Measurements from ENCODE around the gene RNF183.
"Not testable (repeated sequence)": the region's sequence is repeated elsewhere in the genome, so short reads cannot be mapped to it uniquely, and the experiment has no call there.

The RNF183 gene

GRCh38 chr9:113255438-113255837 lies 47.7 kb downstream of the RNF183 start:
- no peaks in the 10 kb centered on the region; the same call in 1 of the 2 replicates for H4K20me1 ChIP-seq (ENCODE audit: insufficient read depth)
- H3K9ac ChIP-seq, result no peak overlapping the region
- H3K27ac ChIP-seq, result no peak overlapping the region
- H3K4me3 ChIP-seq (IDR thresholded peaks at IDR 0.05; ENCODE audit: insufficient read depth, low read depth, low read length), result no peak overlapping the region
- no peaks in the 10 kb centered on the region for H3K27me3 ChIP-seq (ENCODE audit: insufficient read depth, low read depth)
- no peak overlapping the region for H2AFZ ChIP-seq (ENCODE audit: low read depth)
- no peak for TF ChIP-seq CTCF (conservative IDR thresholded peaks at IDR 0.05; ENCODE audit: low read depth, low read length)
- no peaks in the 10 kb centered on the region for H3K79me2 ChIP-seq (ENCODE audit: insufficient read depth, low read depth)
- no peak overlapping the region for H3K4me2 ChIP-seq
- no peaks in the 10 kb centered on the region for H3K4me1 ChIP-seq (ENCODE audit: low read depth, poor library complexity, severe bottlenecking)
- no peaks in the 10 kb centered on the region for H3K36me3 ChIP-seq (ENCODE audit: insufficient read depth)

GRCh38 chr9:113254991-113255390 lies 48.2 kb downstream of the RNF183 start:
- Histone ChIP-seq H3K79me2 (ENCODE audit: insufficient read depth, low read depth) (no peaks in the 10 kb centered on the region), H3K27me3 (ENCODE audit: insufficient read depth, low read depth) (no peaks in the 10 kb centered on the region), H3K4me2 (no peak overlapping the region), H3K9ac (no peak overlapping the region), H3K4me3 (IDR thresholded peaks at IDR 0.05; ENCODE audit: insufficient read depth, low read depth, low read length) (no peak overlapping the region), H3K36me3 (ENCODE audit: insufficient read depth) (no peaks in the 10 kb centered on the region), H2AFZ (ENCODE audit: low read depth) (no peak overlapping the region), H3K27ac (no peak overlapping the region), H3K4me1 (ENCODE audit: low read depth, poor library complexity, severe bottlenecking) (no peaks in the 10 kb centered on the region), H4K20me1 (ENCODE audit: insufficient read depth) (no peaks in the 10 kb centered on the region; the same call in 1 of the 2 replicates)
- TF ChIP-seq CTCF (conservative IDR thresholded peaks at IDR 0.05; ENCODE audit: low read depth, low read length), result no peak

GRCh38 chr9:113250807-113251206 lies 52.4 kb downstream of the RNF183 start:
- Histone ChIP-seq H3K4me2 (no peak overlapping the region), H4K20me1 (ENCODE audit: insufficient read depth) (no peaks in the 10 kb centered on the region), H3K4me3 (IDR thresholded peaks at IDR 0.05; ENCODE audit: insufficient read depth, low read depth, low read length) (no peak overlapping the region), H2AFZ (ENCODE audit: low read depth) (no peak overlapping the region), H3K9ac (no peak overlapping the region), H3K79me2 (ENCODE audit: insufficient read depth, low read depth) (no peaks in the 10 kb centered on the region), H3K27me3 (ENCODE audit: insufficient read depth, low read depth) (no peaks in the 10 kb centered on the region), H3K4me1 (ENCODE audit: low read depth, poor library complexity, severe bottlenecking) (no peaks in the 10 kb centered on the region), H3K27ac (no peak overlapping the region), H3K36me3 (ENCODE audit: insufficient read depth) (no peaks in the 10 kb centered on the region)
- TF ChIP-seq CTCF (conservative IDR thresholded peaks at IDR 0.05; ENCODE audit: low read depth, low read length), result no peak

- not testable (repeated sequence) for H2AFZ ChIP-seq (ENCODE audit: low read depth); H3K4me2 ChIP-seq; H3K36me3 ChIP-seq (ENCODE audit: insufficient read depth); H3K27me3 ChIP-seq (ENCODE audit: insufficient read depth, low read depth); H3K27ac ChIP-seq; H3K4me3 ChIP-seq (IDR thresholded peaks at IDR 0.05; ENCODE audit: insufficient read depth, low read depth, low read length); H3K79me2 ChIP-seq (ENCODE audit: insufficient read depth, low read depth); H3K9ac ChIP-seq; H4K20me1 ChIP-seq (ENCODE audit: insufficient read depth); H3K4me1 ChIP-seq (ENCODE audit: low read depth, poor library complexity, severe bottlenecking)
Observed at GRCh38 chr9:113249661-113250060, 53.5 kb downstream of the RNF183 start.

GRCh38 chr9:113247640-113248039 lies 55.5 kb downstream of the RNF183 start:
- Histone ChIP-seq H4K20me1 (ENCODE audit: insufficient read depth) (no peaks in the 10 kb centered on the region), H3K4me3 (IDR thresholded peaks at IDR 0.05; ENCODE audit: insufficient read depth, low read depth, low read length) (no peak overlapping the region), H3K27me3 (ENCODE audit: insufficient read depth, low read depth) (no peaks in the 10 kb centered on the region), H3K36me3 (ENCODE audit: insufficient read depth) (no peaks in the 10 kb centered on the region), H3K27ac (no peak overlapping the region), H3K9ac (no peak overlapping the region), H3K79me2 (ENCODE audit: insufficient read depth, low read depth) (no peaks in the 10 kb centered on the region), H2AFZ (ENCODE audit: low read depth) (no peak overlapping the region), H3K4me2 (no peak overlapping the region), H3K4me1 (ENCODE audit: low read depth, poor library complexity, severe bottlenecking) (no peaks in the 10 kb centered on the region)
- TF ChIP-seq CTCF (conservative IDR thresholded peaks at IDR 0.05; ENCODE audit: low read depth, low read length), result no peak

Data from KMS-11 (cell line).